Astrocyte of the spinal cord (primary cell): Measurements from ENCODE around the gene GALK1.

Experiments
- DNase-seq: peaks from one replicate; pipeline ENCODE4 v3.0.0; 2011; ENCODE audit warnings: low read depth, low spot score
- H3K4me3 ChIP-seq: 2 replicates; pipeline ENCODE4 v1.5.1; 2011; ENCODE audit warnings: low read depth, mild to moderate bottlenecking, low read length, moderate library complexity
- CTCF ChIP-seq: IDR thresholded peaks from 2 replicates; pipeline ENCODE4 v1.5.1; 2012; ENCODE audit warnings: low read depth, mild to moderate bottlenecking, low read length, inconsistent platforms
- in situ Hi-C: cut with HindIII; loops from 2 replicates; pipeline ENCODE4 v1.10.0; 2017; ENCODE audit warnings: low sequenced_read_pairs

GALK1 gene

DNA sequence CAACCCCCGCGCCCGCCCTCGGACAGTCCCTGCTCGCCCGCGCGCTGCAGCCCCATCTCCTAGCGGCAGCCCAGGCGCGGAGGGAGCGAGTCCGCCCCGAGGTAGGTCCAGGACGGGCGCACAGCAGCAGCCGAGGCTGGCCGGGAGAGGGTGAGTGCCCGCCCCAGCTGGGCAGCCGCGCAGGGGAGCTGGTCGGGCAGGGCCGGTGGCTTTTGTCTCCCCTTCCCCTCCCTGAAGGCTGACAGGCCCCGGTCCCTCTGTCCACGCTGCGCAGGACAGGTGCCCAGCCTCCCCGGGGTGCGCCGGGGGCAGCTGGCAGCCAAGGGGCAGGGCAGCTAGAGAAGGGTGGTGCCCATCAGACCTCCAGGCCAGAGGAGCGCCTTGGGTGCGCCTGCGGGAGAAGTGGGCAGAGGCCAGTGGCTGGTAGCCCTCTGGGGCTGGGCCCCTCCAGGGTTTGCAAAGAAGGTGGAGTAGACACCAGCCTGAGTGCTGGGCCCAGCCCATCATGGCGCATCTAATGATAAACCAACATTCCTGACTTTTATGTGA is 43.5 kb downstream of the GALK1 start:
- DNase-seq: no peak
- in situ Hi-C loops: no loop called here
- H3K4me3 ChIP-seq: peak overlapping the region; percentile 30
- no peak for TF ChIP-seq CTCF

DNA sequence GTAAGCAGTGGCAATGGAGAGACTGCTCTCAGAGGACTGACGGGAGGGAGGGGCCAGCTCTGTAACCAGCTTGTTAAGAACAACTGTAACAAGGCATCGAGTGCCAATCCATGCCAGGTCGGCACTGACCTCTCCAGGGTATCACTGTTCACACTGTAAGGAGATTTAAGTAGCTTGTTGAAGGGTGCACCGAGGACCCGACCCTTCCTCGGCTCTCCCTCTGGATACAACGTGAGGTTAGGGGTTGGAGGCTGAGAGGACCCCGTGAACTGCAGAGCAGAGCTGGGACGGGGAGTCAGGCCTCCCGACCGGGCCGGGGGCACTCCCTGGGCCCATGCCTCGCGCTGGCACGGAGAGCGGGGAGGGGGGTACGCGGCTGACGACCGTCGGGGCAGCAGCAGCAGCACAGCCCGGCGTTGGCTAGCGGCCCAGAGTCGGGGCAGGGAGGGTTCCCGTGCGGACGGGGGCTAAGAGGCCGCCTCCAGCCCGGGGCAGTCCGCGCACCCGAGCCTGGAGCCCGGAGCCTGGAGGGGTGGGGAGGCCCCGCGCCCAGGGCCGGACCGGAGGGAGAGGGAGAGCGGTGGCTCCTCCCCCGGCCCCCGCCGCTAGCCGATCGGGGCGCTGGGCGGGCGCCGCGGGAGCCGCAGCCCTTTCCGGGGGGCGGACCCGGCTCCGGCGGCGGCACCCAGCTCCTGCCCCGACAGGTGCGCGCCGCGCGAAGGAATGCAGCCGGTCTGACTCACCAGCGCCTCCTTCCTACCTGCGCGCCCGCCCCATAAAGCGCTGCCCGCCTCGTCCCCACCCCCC is 44.1 kb downstream of the GALK1 start, which contains the start of gene ITGB4:
ITGB4 (plus strand) TSS at position 804 of the 807 bp plus-strand sequence. CDS start 3,245 bp downstream, outside the sequence.
- DNase-seq: no peak
- no peak for TF ChIP-seq CTCF
- in situ Hi-C loops: no loop called here
- peak within 1 kb of the TSS; percentile 30 for H3K4me3 ChIP-seq

- DNase-seq: no peak
- TF ChIP-seq CTCF: no peak
- H3K4me3 ChIP-seq: no peak overlapping the region
- in situ Hi-C loops: no loop called here
Measured at GRCh38 chr17:75719732-75720131, 45.3 kb downstream of the GALK1 start.

GRCh38 chr17:75712446-75712845 is 52.5 kb downstream of the GALK1 start:
- TF ChIP-seq CTCF: no peak
- H3K4me3 ChIP-seq: no peak overlapping the region
- in situ Hi-C loops: no loop called here
- no peak for DNase-seq
